HG03439 (cell line): Measurements from ENCODE around the gene ERC1.

Experiments used
- ATAC-seq: cut with Tn5 transposase; IDR thresholded peaks from one replicate; pipeline ENCODE4 v1.9.1; 2021; ENCODE audit warnings: mild to moderate bottlenecking, moderate library complexity; ENCODE audit not compliant: unreplicated experiment

ERC1 gene

GRCh38 chr12:1466481-1467154 lies 475.6 kb downstream of the ERC1 start:
- no peak for ATAC-seq

GRCh38 chr12:1467710-1468109 lies 476.7 kb downstream of the ERC1 start:
- no peak for ATAC-seq

- ATAC-seq: no peak
Measured at GRCh38 chr12:1469070-1469469, 478.0 kb downstream of the ERC1 start.

GRCh38 chr12:1470051-1470450 lies 479.0 kb downstream of the ERC1 start:
- ATAC-seq: no peak

GRCh38 chr12:1471224-1471623 lies 480.2 kb downstream of the ERC1 start:
- no peak for ATAC-seq

- ATAC-seq: no peak
Measured at GRCh38 chr12:1473418-1473817, 482.4 kb downstream of the ERC1 start.

GRCh38 chr12:1474041-1474573 lies 483.1 kb downstream of the ERC1 start:
- ATAC-seq: no peak

- no peak for ATAC-seq
Measured at GRCh38 chr12:1474574-1475153, 483.6 kb downstream of the ERC1 start.

GRCh38 chr12:1479645-1480044 lies 488.6 kb downstream of the ERC1 start:
- ATAC-seq: no peak

- no peak for ATAC-seq
Measured at GRCh38 chr12:1481326-1481725, 490.3 kb downstream of the ERC1 start.

- no peak for ATAC-seq
Measured at GRCh38 chr12:1481906-1482305, 490.9 kb downstream of the ERC1 start.

GRCh38 chr12:1488908-1489381 lies 497.9 kb downstream of the ERC1 start:
- ATAC-seq: no peak

- no peak for ATAC-seq
Measured at GRCh38 chr12:1491983-1492697, 501.1 kb downstream of the ERC1 start.

- no peak for ATAC-seq
Measured at GRCh38 chr12:1493781-1494565, 502.9 kb downstream of the ERC1 start.

- ATAC-seq: no peak
Measured at GRCh38 chr12:1494856-1495255, 503.8 kb downstream of the ERC1 start.

- no peak for ATAC-seq
Measured at GRCh38 chr12:1496162-1496900, 505.3 kb downstream of the ERC1 start.

GRCh38 chr12:1497161-1497560 lies 506.1 kb downstream of the ERC1 start:
- ATAC-seq: no peak

GRCh38 chr12:1498199-1498740 lies 507.2 kb downstream of the ERC1 start:
- ATAC-seq: no peak

GRCh38 chr12:1499351-1499750 lies 508.3 kb downstream of the ERC1 start:
- no peak for ATAC-seq
